Measurements from ENCODE around the gene LIPI. TPM values are rescaled to one million over a fixed set of nuclear protein-coding genes. Genes with fewer than 3 reads are reported as not detected.

The LIPI gene
- total and polyA plus RNA-seq, 10 of the 15 experiments (the other 5 are each of a cell fraction or from before 2014, with no cell fraction given), result 0.05 to 0.32 (median 0.10) TPM; not detected in 5

DNA sequence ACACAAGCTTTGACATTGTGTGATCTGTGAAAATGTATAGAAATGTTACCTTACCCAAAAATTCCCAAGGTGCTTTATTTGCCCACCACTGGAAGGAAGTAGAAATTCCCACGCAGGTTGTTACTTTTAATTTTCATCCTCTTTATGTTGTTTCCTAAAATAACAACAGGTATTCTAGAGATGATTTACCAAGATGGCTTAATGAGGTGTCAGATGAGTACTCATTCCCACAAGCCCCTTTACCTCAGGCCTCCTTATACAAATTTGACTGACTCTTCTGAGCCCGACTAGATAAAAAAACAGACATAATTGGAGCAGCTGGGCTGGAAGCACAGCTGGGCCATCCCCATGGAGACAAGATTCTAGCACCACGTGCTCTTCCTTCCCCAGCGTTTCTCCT lies 114.6 kb downstream of the LIPI start (continued):
- TF ChIP-seq SKIL (IDR thresholded peaks at IDR 0.05; ENCODE audit: low read depth, poor library complexity, severe bottlenecking) (no peak), CREB1 (IDR thresholded peaks at IDR 0.05; ENCODE audit: low read depth) (no peak), PKNOX1 (IDR thresholded peaks at IDR 0.05) (peak; percentile 63), NR2C2 (IDR thresholded peaks at IDR 0.05; ENCODE audit: borderline replicate concordance, control insufficient read depth, insufficient read length, low read depth) (no peak), IKZF2 (IDR thresholded peaks at IDR 0.05) (peak; percentile 71 to 73), EZH2 (IDR thresholded peaks at IDR 0.05; ENCODE audit: borderline replicate concordance, control insufficient read depth, low read depth, low read length) (no peak), HDAC2 (IDR thresholded peaks at IDR 0.05) (no peak), RAD51 (IDR thresholded peaks at IDR 0.05) (peak; percentile 45; the same call in 1 of the 2 replicates), LARP7 (IDR thresholded peaks at IDR 0.05) (no peak), CREM (IDR thresholded peaks at IDR 0.05; ENCODE audit: low read depth) (peak; percentile 50; the same call in 1 of the 2 replicates), BCL11A (IDR thresholded peaks at IDR 0.05; ENCODE audit: low read depth, low read length) (peak; percentile 77; the same call in 1 of the 2 replicates), POLR2A (IDR thresholded peaks at IDR 0.05; ENCODE audit: low read depth, low read length) (no peak), HDGF (IDR thresholded peaks at IDR 0.05) (no peak), CBFB (IDR thresholded peaks at IDR 0.05; ENCODE audit: low read depth) (no peak), ZNF384 (IDR thresholded peaks at IDR 0.05; ENCODE audit: borderline replicate concordance, low read depth, low read length) (peak; percentile 25; the same call in 1 of the 2 replicates), STAT3 (IDR thresholded peaks at IDR 0.05; ENCODE audit: low read depth, low read length) (no peak), POLR2AphosphoS2 (IDR thresholded peaks at IDR 0.05; ENCODE audit: low read depth, low read length) (no peak), JUND (IDR thresholded peaks at IDR 0.05; ENCODE audit: low read depth, low read length) (no peak), EP300 (IDR thresholded peaks at IDR 0.05; ENCODE audit: borderline replicate concordance in 1 of 2, control insufficient read depth in 1 of 2, low read depth in 2 of 2, low read length in 2 of 2) (0 out of 4 replicates have a peak, but pooled peaks of 1 of the 2 experiments have one; percentile 56), TCF3 (IDR thresholded peaks at IDR 0.05; ENCODE audit: borderline replicate concordance, insufficient read depth, low read depth, low read length) (peak; percentile 54; the same call in 1 of the 2 replicates), FOS (IDR thresholded peaks at IDR 0.05; ENCODE audit: borderline replicate concordance, extremely low read depth, insufficient read length) (no peak), ATF7 (IDR thresholded peaks at IDR 0.05; ENCODE audit: low read depth) (0 out of 2 replicates have a peak, but pooled peaks have one; percentile 9)
- TF ChIP-seq, protein P1, sequence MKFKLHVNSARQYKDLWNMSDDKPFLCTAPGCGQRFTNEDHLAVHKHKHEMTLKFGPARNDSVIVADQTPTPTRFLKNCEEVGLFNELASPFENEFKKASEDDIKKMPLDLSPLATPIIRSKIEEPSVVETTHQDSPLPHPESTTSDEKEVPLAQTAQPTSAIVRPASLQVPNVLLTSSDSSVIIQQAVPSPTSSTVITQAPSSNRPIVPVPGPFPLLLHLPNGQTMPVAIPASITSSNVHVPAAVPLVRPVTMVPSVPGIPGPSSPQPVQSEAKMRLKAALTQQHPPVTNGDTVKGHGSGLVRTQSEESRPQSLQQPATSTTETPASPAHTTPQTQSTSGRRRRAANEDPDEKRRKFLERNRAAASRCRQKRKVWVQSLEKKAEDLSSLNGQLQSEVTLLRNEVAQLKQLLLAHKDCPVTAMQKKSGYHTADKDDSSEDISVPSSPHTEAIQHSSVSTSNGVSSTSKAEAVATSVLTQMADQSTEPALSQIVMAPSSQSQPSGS (IDR thresholded peaks at IDR 0.05; ENCODE audit: low read length), result peak; percentile 88
- TF ChIP-seq, protein P2, sequence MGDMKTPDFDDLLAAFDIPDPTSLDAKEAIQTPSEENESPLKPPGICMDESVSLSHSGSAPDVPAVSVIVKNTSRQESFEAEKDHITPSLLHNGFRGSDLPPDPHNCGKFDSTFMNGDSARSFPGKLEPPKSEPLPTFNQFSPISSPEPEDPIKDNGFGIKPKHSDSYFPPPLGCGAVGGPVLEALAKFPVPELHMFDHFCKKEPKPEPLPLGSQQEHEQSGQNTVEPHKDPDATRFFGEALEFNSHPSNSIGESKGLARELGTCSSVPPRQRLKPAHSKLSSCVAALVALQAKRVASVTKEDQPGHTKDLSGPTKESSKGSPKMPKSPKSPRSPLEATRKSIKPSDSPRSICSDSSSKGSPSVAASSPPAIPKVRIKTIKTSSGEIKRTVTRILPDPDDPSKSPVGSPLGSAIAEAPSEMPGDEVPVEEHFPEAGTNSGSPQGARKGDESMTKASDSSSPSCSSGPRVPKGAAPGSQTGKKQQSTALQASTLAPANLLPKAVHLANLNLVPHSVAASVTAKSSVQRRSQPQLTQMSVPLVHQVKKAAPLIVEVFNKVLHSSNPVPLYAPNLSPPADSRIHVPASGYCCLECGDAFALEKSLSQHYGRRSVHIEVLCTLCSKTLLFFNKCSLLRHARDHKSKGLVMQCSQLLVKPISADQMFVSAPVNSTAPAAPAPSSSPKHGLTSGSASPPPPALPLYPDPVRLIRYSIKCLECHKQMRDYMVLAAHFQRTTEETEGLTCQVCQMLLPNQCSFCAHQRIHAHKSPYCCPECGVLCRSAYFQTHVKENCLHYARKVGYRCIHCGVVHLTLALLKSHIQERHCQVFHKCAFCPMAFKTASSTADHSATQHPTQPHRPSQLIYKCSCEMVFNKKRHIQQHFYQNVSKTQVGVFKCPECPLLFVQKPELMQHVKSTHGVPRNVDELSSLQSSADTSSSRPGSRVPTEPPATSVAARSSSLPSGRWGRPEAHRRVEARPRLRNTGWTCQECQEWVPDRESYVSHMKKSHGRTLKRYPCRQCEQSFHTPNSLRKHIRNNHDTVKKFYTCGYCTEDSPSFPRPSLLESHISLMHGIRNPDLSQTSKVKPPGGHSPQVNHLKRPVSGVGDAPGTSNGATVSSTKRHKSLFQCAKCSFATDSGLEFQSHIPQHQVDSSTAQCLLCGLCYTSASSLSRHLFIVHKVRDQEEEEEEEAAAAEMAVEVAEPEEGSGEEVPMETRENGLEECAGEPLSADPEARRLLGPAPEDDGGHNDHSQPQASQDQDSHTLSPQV (IDR thresholded peaks at IDR 0.05), result no peak
